ENCODE results near the gene DNAL4. TPM values are rescaled to one million over a fixed set of nuclear protein-coding genes. Genes with fewer than 3 reads are reported as not detected.

DNAL4 gene
- polyA plus RNA-seq, 3 donors, result 8.9 to 9.3 (median 9.0) TPM

DNA sequence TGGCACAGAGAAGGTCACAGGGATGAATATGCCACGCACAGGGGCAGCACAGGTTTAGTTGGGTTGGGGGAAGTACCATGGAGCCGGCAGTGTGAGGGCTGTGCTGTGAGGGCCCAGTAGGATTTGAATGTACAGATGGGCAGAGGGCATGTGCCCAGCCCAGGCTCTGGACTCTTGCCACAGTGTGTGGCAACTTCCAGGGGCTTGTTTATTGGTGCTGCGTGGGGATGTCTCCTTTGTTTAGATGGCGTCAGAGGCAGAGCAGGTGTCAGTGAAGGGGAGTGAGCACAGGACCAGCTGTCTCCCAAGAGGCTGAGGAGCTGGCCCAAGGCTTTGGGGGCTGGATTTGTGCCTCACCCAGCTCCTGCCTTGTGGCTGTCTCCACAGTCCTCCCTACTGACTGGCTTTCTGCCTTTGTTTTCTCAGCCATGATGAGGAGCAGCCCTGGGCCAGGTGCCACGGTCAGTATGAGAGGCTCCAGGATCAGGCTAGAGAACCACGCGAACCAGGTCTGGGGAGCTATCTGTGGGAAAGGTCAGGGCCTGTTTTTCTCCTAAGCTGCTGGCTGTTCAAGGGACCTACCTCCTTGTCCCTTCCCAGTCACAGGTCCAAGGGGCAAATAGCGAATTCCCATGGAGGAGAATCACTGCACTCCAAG, 60.1 kb downstream of the DNAL4 start:
- Histone ChIP-seq H3K4me1 (ENCODE audit: control insufficient read depth in 1 of 2, insufficient read depth in 2 of 2, low read length in 2 of 2) (no peaks in the 10 kb centered on the region), H3K9ac (ENCODE audit: insufficient read depth, low read length, poor library complexity, severe bottlenecking) (no peak overlapping the region), H2AFZ (ENCODE audit: insufficient read depth, low read depth, low read length, poor library complexity, severe bottlenecking) (no peak overlapping the region), H3K36me3 (replicated peaks in 1 of 2; ENCODE audit: control insufficient read depth in 1 of 2, insufficient read depth in 2 of 2, low read length in 2 of 2) (peaks cover 77 to 91% of the 10 kb centered on the region in 2 donors), H3K4me2 (replicated peaks; ENCODE audit: extremely low read depth, low read length, poor library complexity, severe bottlenecking) (no peak overlapping the region), H3K79me2 (ENCODE audit: insufficient read depth, low read length) (peaks cover 5% of the 10 kb centered on the region), H3K9me3 (replicated peaks in 1 of 2; ENCODE audit: control insufficient read depth in 1 of 2, insufficient read depth in 1 of 2, low read length in 2 of 2) (no peaks in the 10 kb centered on the region), H3K27ac (ENCODE audit: low read depth in 1 of 2, low read length in 2 of 2) (peak overlapping the region; percentile 29 to 45), H4K20me1 (ENCODE audit: insufficient read depth, low read length) (peaks cover 100% of the 10 kb centered on the region), H3K27me3 (ENCODE audit: control insufficient read depth in 2 of 2, insufficient read depth in 2 of 2, low read length in 2 of 2) (no peaks in the 10 kb centered on the region), H3K4me3 (replicated peaks in 1 of 3; ENCODE audit: low read depth in 2 of 3, low read length in 3 of 3) (no peak overlapping the region)
- 66% methylated on average over 7 of the region's 8 CpGs for WGBS (ENCODE audit: insufficient coverage)
- H3K4me1 Mint-ChIP-seq, result peaks cover 8% of the 10 kb centered on the region
- peaks cover 72 to 87% of the 10 kb centered on the region in 2 donors for H3K36me3 Mint-ChIP-seq
- H3K9me3 Mint-ChIP-seq, result no peaks in the 10 kb centered on the region
- intact Hi-C loops (cut with micrococcal nuclease), result no loop called here
- H3K27ac Mint-ChIP-seq, result peak overlapping the region in 6 of 7 donors; percentile 64 to 88 (median 68)
- no peak for DNase-seq
- TF ChIP-seq CTCF (IDR thresholded peaks at IDR 0.05), result peak; percentile 62
- peaks cover 0 to 3% (median 0%) of the 10 kb centered on the region in 3 donors for H3K27me3 Mint-ChIP-seq (ENCODE audit: low read depth in 3 of 3)
- H3K4me3 Mint-ChIP-seq, result no peak overlapping the region

GRCh38 chr22:38733329-38733723, 60.6 kb downstream of the DNAL4 start:
- H3K9me3 Mint-ChIP-seq, result no peaks in the 10 kb centered on the region
- intact Hi-C loops (cut with micrococcal nuclease), result no loop called here
- no peaks in the 10 kb centered on the region for H3K27me3 ChIP-seq (ENCODE audit: control insufficient read depth in 2 of 2, insufficient read depth in 2 of 2, low read length in 2 of 2)
- H3K79me2 ChIP-seq (ENCODE audit: insufficient read depth, low read length), result peaks cover 5% of the 10 kb centered on the region
- peaks cover 72 to 87% of the 10 kb centered on the region in 2 donors for H3K36me3 Mint-ChIP-seq
- peak overlapping the region in 1 of 2 donors; percentile 45 for H3K27ac ChIP-seq (ENCODE audit: low read depth in 1 of 2, low read length in 2 of 2)
- H3K27me3 Mint-ChIP-seq (ENCODE audit: low read depth in 3 of 3), result peaks cover 0 to 3% (median 0%) of the 10 kb centered on the region in 3 donors
- no peak overlapping the region for H3K4me3 Mint-ChIP-seq
- no peaks in the 10 kb centered on the region for H3K4me1 ChIP-seq (ENCODE audit: control insufficient read depth in 1 of 2, insufficient read depth in 2 of 2, low read length in 2 of 2)
- peak; percentile 93 for TF ChIP-seq CTCF (IDR thresholded peaks at IDR 0.05)
- peaks cover 8% of the 10 kb centered on the region for H3K4me1 Mint-ChIP-seq
- no peak overlapping the region for H2AFZ ChIP-seq (ENCODE audit: insufficient read depth, low read depth, low read length, poor library complexity, severe bottlenecking)
- peaks cover 77 to 91% of the 10 kb centered on the region in 2 donors for H3K36me3 ChIP-seq (replicated peaks in 1 of 2; ENCODE audit: control insufficient read depth in 1 of 2, insufficient read depth in 2 of 2, low read length in 2 of 2)
- peak overlapping the region in 6 of 7 donors; percentile 24 to 80 (median 65) for H3K27ac Mint-ChIP-seq
- DNase-seq, result peak in 1 of 3 donors; percentile 35
- 100% methylated on average over 1 of the region's 4 CpGs for WGBS (ENCODE audit: insufficient coverage)
- H3K4me3 ChIP-seq (replicated peaks in 1 of 3; ENCODE audit: low read depth in 2 of 3, low read length in 3 of 3), result no peak overlapping the region
- no peak overlapping the region for H3K4me2 ChIP-seq (replicated peaks; ENCODE audit: extremely low read depth, low read length, poor library complexity, severe bottlenecking)
- no peak overlapping the region for H3K9ac ChIP-seq (ENCODE audit: insufficient read depth, low read length, poor library complexity, severe bottlenecking)
- H4K20me1 ChIP-seq (ENCODE audit: insufficient read depth, low read length), result peaks cover 100% of the 10 kb centered on the region
- no peaks in the 10 kb centered on the region for H3K9me3 ChIP-seq (replicated peaks in 1 of 2; ENCODE audit: control insufficient read depth in 1 of 2, insufficient read depth in 1 of 2, low read length in 2 of 2)
